H9 (cell line): ENCODE data around the gene WDR82. TPM values are rescaled to one million over a fixed set of nuclear protein-coding genes. Genes with fewer than 3 reads are reported as not detected.
A peak's percentile ranks its signal among the peaks of the same experiment; 100 is the strongest.

Source experiments
- DNase-seq: peaks from one replicate; pipeline ENCODE4 v3.0.0-alpha.2; 2017
- H2AFZ ChIP-seq: one replicate; pipeline ENCODE4 v1.6.1; 2013; ENCODE audit warnings: mild to moderate bottlenecking, low read length, control low read depth, moderate library complexity
- H2AK5ac ChIP-seq: 2 replicates; pipeline ENCODE4 v1.6.1; 2013; ENCODE audit warnings: low read length, control low read depth, mixed read lengths; ENCODE audit not compliant: insufficient read length
- H2BK120ac ChIP-seq: one replicate; pipeline ENCODE4 v1.6.1; 2013; ENCODE audit warnings: low read depth, mild to moderate bottlenecking, low read length, control low read depth, inconsistent platforms; ENCODE audit not compliant: poor library complexity, severe bottlenecking
- H2BK12ac ChIP-seq: 2 replicates; pipeline ENCODE4 v1.6.1; 2013; ENCODE audit warnings: low read length, control low read depth, mixed read lengths, low read depth; ENCODE audit not compliant: insufficient read length
- H2BK15ac ChIP-seq: 2 replicates; pipeline ENCODE4 v1.6.1; 2013; ENCODE audit warnings: low read depth, low read length, control low read depth
- H2BK20ac ChIP-seq: one replicate; pipeline ENCODE4 v1.6.1; 2013; ENCODE audit warnings: low read depth, mild to moderate bottlenecking, low read length, control low read depth, inconsistent platforms; ENCODE audit not compliant: poor library complexity, severe bottlenecking
- H2BK5ac ChIP-seq: 2 replicates; pipeline ENCODE4 v1.6.1; 2013; ENCODE audit warnings: low read length, control low read depth, mixed read lengths; ENCODE audit not compliant: insufficient read length
- H3K14ac ChIP-seq: 2 replicates; pipeline ENCODE4 v1.6.1; 2013; ENCODE audit warnings: low read length, control low read depth; ENCODE audit not compliant: insufficient read depth
- H3K18ac ChIP-seq: 2 replicates; pipeline ENCODE4 v1.6.1; 2013; ENCODE audit warnings: low read depth, mild to moderate bottlenecking, mixed read lengths, low read length, control low read depth; ENCODE audit not compliant: insufficient read length
- H3K23ac ChIP-seq: 2 replicates; pipeline ENCODE4 v1.6.1; 2013; ENCODE audit warnings: low read length, control low read depth, mixed read lengths, low read depth; ENCODE audit not compliant: insufficient read length
- H3K23me2 ChIP-seq: 2 replicates; pipeline ENCODE4 v1.6.1; 2013; ENCODE audit warnings: low read depth, mild to moderate bottlenecking, mixed read lengths, low read length, control low read depth; ENCODE audit not compliant: insufficient read length, poor library complexity, severe bottlenecking
- H3K27ac ChIP-seq: 2 replicates; pipeline ENCODE4 v1.5.1; 2013; ENCODE audit warnings: low read length, control low read depth, mixed read lengths, low read depth; ENCODE audit not compliant: insufficient read length
- H3K27me3 ChIP-seq: 2 replicates; pipeline ENCODE4 v1.6.1; 2013; ENCODE audit warnings: low read length, control low read depth, inconsistent platforms; ENCODE audit not compliant: insufficient read depth
- H3K4ac ChIP-seq: 2 replicates; pipeline ENCODE4 v1.6.1; 2013; ENCODE audit warnings: low read depth, mild to moderate bottlenecking, control low read depth, inconsistent platforms, low read length, moderate library complexity
- H3K4me1 ChIP-seq: 2 replicates; pipeline ENCODE4 v1.6.1; 2013; ENCODE audit warnings: low read length, control low read depth, inconsistent platforms; ENCODE audit not compliant: insufficient read depth
- H3K4me2 ChIP-seq: 2 replicates; pipeline ENCODE4 v1.6.1; 2013; ENCODE audit warnings: low read length, control low read depth, mixed read lengths; ENCODE audit not compliant: insufficient read length, insufficient read depth
- H3K56ac ChIP-seq: 2 replicates; pipeline ENCODE4 v1.6.1; 2013; ENCODE audit warnings: low read depth, mild to moderate bottlenecking, mixed read lengths, low read length, control low read depth; ENCODE audit not compliant: insufficient read length
- H3K79me1 ChIP-seq: 2 replicates; pipeline ENCODE4 v1.6.1; 2013; ENCODE audit warnings: low read depth, mild to moderate bottlenecking, moderate library complexity, low read length, control low read depth, inconsistent platforms; ENCODE audit not compliant: insufficient read depth, poor library complexity, severe bottlenecking
- H3K79me2 ChIP-seq: 2 replicates; pipeline ENCODE4 v1.6.1; 2013; ENCODE audit warnings: low read length, control low read depth, inconsistent platforms; ENCODE audit not compliant: insufficient read depth
- H3K9ac ChIP-seq: 2 replicates; pipeline ENCODE4 v1.6.1; 2013; ENCODE audit warnings: low read length, control low read depth, mixed read lengths; ENCODE audit not compliant: insufficient read length; ENCODE audit errors: extremely low read depth
- H3K9me3 ChIP-seq: one replicate; pipeline ENCODE4 v1.6.1; 2013; ENCODE audit warnings: low read depth, low read length, inconsistent platforms; ENCODE audit not compliant: control insufficient read depth
- H3T11ph ChIP-seq: one replicate; pipeline ENCODE4 v1.6.1; 2013; ENCODE audit warnings: mild to moderate bottlenecking, low read length, control low read depth, inconsistent platforms
- H4K20me1 ChIP-seq: one replicate; pipeline ENCODE4 v1.6.1; 2013; ENCODE audit not compliant: control insufficient read depth, insufficient read length, insufficient read depth
- H4K5ac ChIP-seq: 2 replicates; pipeline ENCODE4 v1.6.1; 2013; ENCODE audit warnings: low read depth, mild to moderate bottlenecking, mixed read lengths, low read length, control low read depth; ENCODE audit not compliant: insufficient read length
- H4K8ac ChIP-seq: replicated peaks from 2 replicates; pipeline ENCODE4 v1.6.1; 2013; ENCODE audit warnings: low read length, control low read depth, mixed read lengths, low read depth; ENCODE audit not compliant: insufficient read length
- H4K91ac ChIP-seq: 2 replicates; pipeline ENCODE4 v1.6.1; 2013; ENCODE audit warnings: low read depth, mild to moderate bottlenecking, moderate library complexity, mixed read lengths, low read length, control low read depth; ENCODE audit not compliant: insufficient read length
- H3K27ac Mint-ChIP-seq, 3 experiments: 2 replicates in 2 of 3; 3 replicates in 1 of 3; pipeline ENCODE4 v1.8.0; 2020 to 2021; ENCODE audit warnings: mixed read lengths in 3 of 3, mild to moderate bottlenecking in 1 of 3, moderate library complexity in 1 of 3
- H3K27me3 Mint-ChIP-seq: 2 replicates; pipeline ENCODE4 v1.8.0; 2021; ENCODE audit warnings: low read depth, mild to moderate bottlenecking, moderate library complexity, mixed read lengths
- H3K36me3 Mint-ChIP-seq, 3 experiments: 2 replicates in 2 of 3; 3 replicates in 1 of 3; pipeline ENCODE4 v1.8.0; 2020 to 2021; ENCODE audit warnings: low read depth in 3 of 3, mixed read lengths in 3 of 3; ENCODE audit not compliant: insufficient read depth in 1 of 3
- H3K4me1 Mint-ChIP-seq, 2 experiments: 2 replicates each; pipeline ENCODE4 v1.8.0; 2020; ENCODE audit warnings: mixed read lengths in 2 of 2
- H3K4me3 Mint-ChIP-seq, 2 experiments: 2 replicates in 1 of 2; 3 replicates in 1 of 2; pipeline ENCODE4 v1.8.0; 2020 to 2021; ENCODE audit warnings: mild to moderate bottlenecking in 2 of 2, mixed read lengths in 2 of 2, moderate library complexity in 1 of 2
- H3K9me3 Mint-ChIP-seq, 2 experiments: 2 replicates in 1 of 2; 3 replicates in 1 of 2; pipeline ENCODE4 v1.8.0; 2020; ENCODE audit warnings: mild to moderate bottlenecking in 2 of 2, mixed read lengths in 2 of 2, moderate library complexity in 1 of 2
- WGBS: extraction: QIAGEN DNeasy Blood & Tissue Kit; methylation state at CpG from one replicate; pipeline ENCODE4 v1.1.7; 2013; ENCODE audit warnings: missing lambda C conversion rate, low lambda C conversion rate, mixed read lengths; ENCODE audit not compliant: insufficient read length; ENCODE audit errors: extremely low coverage; 5-methylcytosine and 5-hydroxymethylcytosine counted together
- total RNA-seq: library from RNA; stranded (reverse); gene quantifications from 2 replicates; pipeline ENCODE4 v1.2.1, GENCODE V29; 2021
- TF ChIP-seq, protein P1 (sequence below): fragments of 200-600 bp; sonication (generic); conservative IDR thresholded peaks from 3 replicates; pipeline ENCODE4 v1.8.0; 2021; ENCODE audit warnings: antibody characterized with exemption, mild to moderate bottlenecking

WDR82 gene
- total RNA-seq, 1 experiment from 2014 or later: 83.1 TPM

GRCh38 chr3:52236424-52236886 is 42.0 kb downstream of the WDR82 start:
- Histone ChIP-seq H3K79me2 (peaks cover 5% of the 10 kb centered on the region; the same call in 1 of the 2 replicates), H4K8ac (no peak overlapping the region)

More at GRCh38 chr3:52236424-52236886, 42.0 kb downstream of the WDR82 start:
- Histone ChIP-seq H4K20me1 (no peaks in the 10 kb centered on the region), H3K18ac (no peak overlapping the region), H3K14ac (no peak overlapping the region), H2BK5ac (no peak overlapping the region), H3K4ac (no peak overlapping the region), H2BK20ac (no peak overlapping the region), H2BK15ac (no peak overlapping the region), H3K4me1 (peaks cover 15% of the 10 kb centered on the region), H3K27me3 (no peaks in the 10 kb centered on the region), H2AK5ac (no peak overlapping the region), H3K9me3 (no peaks in the 10 kb centered on the region), H3K56ac (no peak overlapping the region), H4K5ac (no peak overlapping the region), H3K23ac (no peak overlapping the region), H3T11ph (no peak overlapping the region), H2BK12ac (no peak overlapping the region), H2BK120ac (no peak overlapping the region), H3K27ac (no peak overlapping the region), H4K91ac (no peak overlapping the region), H3K4me2 (no peak overlapping the region), H3K23me2 (peaks cover 8% of the 10 kb centered on the region), H2AFZ (no peak overlapping the region), H3K9ac (no peak overlapping the region), H3K79me1 (no peaks in the 10 kb centered on the region)
- Mint-ChIP-seq H3K4me1 (peaks cover 39 to 47% of the 10 kb centered on the region in 2 experiments), H3K36me3 (peaks cover 0 to 24% (median 21%) of the 10 kb centered on the region in 3 experiments; a peak in 5 of 7 replicates), H3K4me3 (peak overlapping the region in 1 of 2 experiments; percentile 51; a peak in 1 of 5 replicates), H3K9me3 (no peaks in the 10 kb centered on the region), H3K27ac (peak overlapping the region in 1 of 3 experiments; percentile 13; a peak in 2 of 7 replicates), H3K27me3 (no peaks in the 10 kb centered on the region)
- WGBS: no CpG with 5 or more reads among the region's 5 CpGs
- peak; percentile 27 for DNase-seq
- TF ChIP-seq, protein P1, sequence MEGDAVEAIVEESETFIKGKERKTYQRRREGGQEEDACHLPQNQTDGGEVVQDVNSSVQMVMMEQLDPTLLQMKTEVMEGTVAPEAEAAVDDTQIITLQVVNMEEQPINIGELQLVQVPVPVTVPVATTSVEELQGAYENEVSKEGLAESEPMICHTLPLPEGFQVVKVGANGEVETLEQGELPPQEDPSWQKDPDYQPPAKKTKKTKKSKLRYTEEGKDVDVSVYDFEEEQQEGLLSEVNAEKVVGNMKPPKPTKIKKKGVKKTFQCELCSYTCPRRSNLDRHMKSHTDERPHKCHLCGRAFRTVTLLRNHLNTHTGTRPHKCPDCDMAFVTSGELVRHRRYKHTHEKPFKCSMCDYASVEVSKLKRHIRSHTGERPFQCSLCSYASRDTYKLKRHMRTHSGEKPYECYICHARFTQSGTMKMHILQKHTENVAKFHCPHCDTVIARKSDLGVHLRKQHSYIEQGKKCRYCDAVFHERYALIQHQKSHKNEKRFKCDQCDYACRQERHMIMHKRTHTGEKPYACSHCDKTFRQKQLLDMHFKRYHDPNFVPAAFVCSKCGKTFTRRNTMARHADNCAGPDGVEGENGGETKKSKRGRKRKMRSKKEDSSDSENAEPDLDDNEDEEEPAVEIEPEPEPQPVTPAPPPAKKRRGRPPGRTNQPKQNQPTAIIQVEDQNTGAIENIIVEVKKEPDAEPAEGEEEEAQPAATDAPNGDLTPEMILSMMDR: no peak
